ENCODE results near the gene PEAK3. TPM values are rescaled to one million over a fixed set of nuclear protein-coding genes. Genes with fewer than 3 reads are reported as not detected.

Gene PEAK3
- total RNA-seq, 2 donors from 2014 or later, result 2.4 to 8.2 TPM

- peaks cover 12% of the 10 kb centered on the region for H3K36me3 Mint-ChIP-seq
- no peaks in the 10 kb centered on the region for H3K9me3 Mint-ChIP-seq
- H3K27me3 Mint-ChIP-seq, result no peaks in the 10 kb centered on the region
- no peak overlapping the region for H3K4me3 Mint-ChIP-seq
- no peak for ATAC-seq
- no peak overlapping the region for H3K27ac Mint-ChIP-seq
- peaks cover 21 to 35% of the 10 kb centered on the region in 2 donors for H3K4me1 Mint-ChIP-seq (ENCODE audit: low read depth in 2 of 2)
- no peak for DNase-seq (ENCODE audit: low spot score)
Measured at GRCh38 chr19:2275588-2276428, 6.2 kb downstream of the PEAK3 start.

GRCh38 chr19:2274931-2275535 lies 6.9 kb downstream of the PEAK3 start:
- ATAC-seq, result no peak
- Mint-ChIP-seq H3K27me3 (no peaks in the 10 kb centered on the region), H3K4me1 (ENCODE audit: low read depth in 2 of 2) (peaks cover 21 to 35% of the 10 kb centered on the region in 2 donors), H3K9me3 (no peaks in the 10 kb centered on the region), H3K4me3 (no peak overlapping the region), H3K36me3 (peaks cover 12% of the 10 kb centered on the region), H3K27ac (peak overlapping the region in 1 of 2 donors; percentile 90)
- no peak for DNase-seq (ENCODE audit: low spot score)

DNA sequence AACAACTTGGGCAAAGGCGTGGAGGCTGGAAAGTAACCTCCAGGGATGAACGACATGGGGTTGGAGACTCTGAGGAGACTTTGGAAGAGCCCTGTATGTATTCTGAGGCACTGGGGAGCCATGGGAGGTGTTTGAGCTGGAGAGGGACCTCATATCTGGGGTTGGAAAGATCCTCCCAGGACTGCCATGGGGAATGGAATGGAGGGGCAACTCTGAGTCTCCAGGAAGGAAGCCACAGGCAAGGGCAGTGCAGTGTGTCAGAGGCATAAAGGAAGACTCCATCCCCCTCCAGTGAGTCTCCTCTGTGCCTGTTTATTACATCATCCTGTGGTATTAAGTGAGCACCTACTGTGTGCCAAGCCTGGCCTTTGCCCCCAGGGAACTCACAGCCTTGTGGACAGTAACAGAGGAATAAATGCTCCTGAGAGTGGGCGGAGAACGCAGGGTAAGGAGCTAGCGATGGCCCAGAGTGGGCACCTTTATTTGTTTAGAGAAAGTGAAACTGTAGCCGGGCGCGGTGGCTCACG lies 7.7 kb downstream of the PEAK3 start:
- H3K4me1 Mint-ChIP-seq (ENCODE audit: low read depth in 2 of 2), result peaks cover 21 to 35% of the 10 kb centered on the region in 2 donors

DNA sequence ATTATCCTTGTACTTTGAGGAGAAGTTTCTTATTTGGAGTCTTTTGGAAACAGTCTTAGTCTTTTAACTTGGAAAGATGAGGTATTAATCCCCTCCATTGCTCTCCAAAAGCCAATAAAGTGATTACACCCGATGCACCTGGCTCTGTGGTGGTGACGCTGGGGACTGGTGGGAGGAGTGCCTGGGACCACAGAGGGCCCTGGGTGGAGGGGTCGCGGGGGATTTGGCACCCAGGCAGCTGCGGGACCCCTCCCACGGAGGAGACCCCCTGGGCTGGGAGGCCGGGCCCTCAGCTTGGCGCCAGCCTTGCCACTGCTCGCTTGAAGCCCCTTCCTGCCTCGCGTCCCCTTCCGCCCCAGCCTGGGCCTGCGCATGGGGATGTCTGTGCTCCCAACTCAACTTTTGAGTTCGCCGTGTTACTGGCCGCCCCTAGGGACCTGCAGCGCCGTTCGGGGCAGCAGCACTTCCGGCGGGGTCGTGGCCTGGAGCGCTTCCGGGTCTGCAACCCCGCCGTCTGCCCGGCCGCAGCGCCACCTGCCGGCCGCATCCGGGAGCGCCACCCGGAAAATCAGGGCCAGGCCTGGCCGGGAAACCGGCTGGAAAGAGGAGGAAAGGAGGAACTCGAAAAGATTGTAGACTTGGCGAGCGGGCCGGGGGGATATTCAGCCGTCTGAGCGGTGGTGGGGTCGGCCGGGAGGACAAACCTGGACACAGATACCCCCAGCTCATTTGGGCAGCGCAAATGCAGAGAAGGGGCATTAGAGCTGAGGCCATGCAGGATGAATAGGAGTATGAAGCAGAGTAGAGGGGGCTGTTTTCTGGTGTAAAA lies 8.4 kb downstream of the PEAK3 start:
- Mint-ChIP-seq H3K9me3 (no peaks in the 10 kb centered on the region), H3K4me3 (peak overlapping the region; percentile 94), H3K4me1 (ENCODE audit: low read depth in 2 of 2) (peaks cover 21 to 32% of the 10 kb centered on the region in 2 donors), H3K36me3 (peaks cover 12% of the 10 kb centered on the region), H3K27me3 (no peaks in the 10 kb centered on the region), H3K27ac (peak overlapping the region; percentile 61 to 90)
- ATAC-seq (peak; percentile 43 to 64), DNase-seq (ENCODE audit: low spot score) (peak; percentile 87)

More for the DNA sequence above, 7.7 kb downstream of the PEAK3 start:
- peak overlapping the region; percentile 94 for H3K4me3 Mint-ChIP-seq
- peaks cover 12% of the 10 kb centered on the region for H3K36me3 Mint-ChIP-seq
- H3K27me3 Mint-ChIP-seq, result no peaks in the 10 kb centered on the region
- DNase-seq (ENCODE audit: low spot score), result no peak
- ATAC-seq, result no peak
- no peaks in the 10 kb centered on the region for H3K9me3 Mint-ChIP-seq
- H3K27ac Mint-ChIP-seq, result peak overlapping the region; percentile 61 to 90

DNA sequence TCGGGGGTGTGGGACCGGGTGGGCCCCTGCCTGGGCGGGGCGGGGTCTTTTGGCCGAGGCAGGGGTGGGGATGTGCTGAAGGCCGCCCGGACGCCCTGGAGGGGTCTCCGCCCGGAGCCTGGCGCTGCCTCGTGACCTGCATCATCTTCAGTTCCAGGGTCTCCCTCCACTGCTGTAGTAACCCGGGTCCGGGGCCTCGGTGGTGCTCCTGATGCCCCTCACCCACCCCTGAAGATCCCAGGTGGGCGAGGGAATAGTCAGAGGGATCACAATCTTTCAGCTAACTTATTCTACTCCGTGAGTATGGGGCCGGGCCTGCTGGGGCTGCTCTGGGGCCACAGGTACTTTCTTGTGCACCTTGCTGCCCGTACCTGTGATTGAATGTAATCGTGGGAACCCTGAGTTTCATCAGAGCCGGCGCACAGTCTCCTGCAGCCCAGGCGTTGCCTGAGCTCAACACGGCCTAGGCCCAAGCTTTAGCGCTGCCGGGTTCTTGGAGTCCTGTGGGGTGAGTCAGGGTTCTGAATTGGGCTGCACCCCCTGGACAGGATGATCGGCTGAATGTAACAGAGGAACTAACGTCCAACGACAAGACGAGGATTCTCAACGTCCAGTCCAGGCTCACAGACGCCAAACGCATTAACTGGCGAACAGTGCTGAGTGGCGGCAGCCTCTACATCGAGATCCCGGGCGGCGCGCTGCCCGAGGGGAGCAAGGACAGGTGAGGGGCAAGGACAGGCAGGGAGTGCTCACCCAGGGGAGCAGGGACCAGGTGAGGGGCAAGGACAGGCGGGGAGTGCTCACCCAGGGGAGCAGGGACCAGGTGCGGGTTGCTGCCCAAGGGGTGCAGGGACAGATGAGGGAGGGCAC lies 10.5 kb downstream of the PEAK3 start:
- ATAC-seq (no peak), DNase-seq (ENCODE audit: low spot score) (peak; percentile 60)
- Mint-ChIP-seq H3K9me3 (no peaks in the 10 kb centered on the region), H3K36me3 (peaks cover 12% of the 10 kb centered on the region), H3K27ac (peak overlapping the region; percentile 87 to 90), H3K27me3 (no peaks in the 10 kb centered on the region), H3K4me3 (peak overlapping the region; percentile 94), H3K4me1 (ENCODE audit: low read depth in 2 of 2) (peaks cover 21 to 26% of the 10 kb centered on the region in 2 donors)

DNA sequence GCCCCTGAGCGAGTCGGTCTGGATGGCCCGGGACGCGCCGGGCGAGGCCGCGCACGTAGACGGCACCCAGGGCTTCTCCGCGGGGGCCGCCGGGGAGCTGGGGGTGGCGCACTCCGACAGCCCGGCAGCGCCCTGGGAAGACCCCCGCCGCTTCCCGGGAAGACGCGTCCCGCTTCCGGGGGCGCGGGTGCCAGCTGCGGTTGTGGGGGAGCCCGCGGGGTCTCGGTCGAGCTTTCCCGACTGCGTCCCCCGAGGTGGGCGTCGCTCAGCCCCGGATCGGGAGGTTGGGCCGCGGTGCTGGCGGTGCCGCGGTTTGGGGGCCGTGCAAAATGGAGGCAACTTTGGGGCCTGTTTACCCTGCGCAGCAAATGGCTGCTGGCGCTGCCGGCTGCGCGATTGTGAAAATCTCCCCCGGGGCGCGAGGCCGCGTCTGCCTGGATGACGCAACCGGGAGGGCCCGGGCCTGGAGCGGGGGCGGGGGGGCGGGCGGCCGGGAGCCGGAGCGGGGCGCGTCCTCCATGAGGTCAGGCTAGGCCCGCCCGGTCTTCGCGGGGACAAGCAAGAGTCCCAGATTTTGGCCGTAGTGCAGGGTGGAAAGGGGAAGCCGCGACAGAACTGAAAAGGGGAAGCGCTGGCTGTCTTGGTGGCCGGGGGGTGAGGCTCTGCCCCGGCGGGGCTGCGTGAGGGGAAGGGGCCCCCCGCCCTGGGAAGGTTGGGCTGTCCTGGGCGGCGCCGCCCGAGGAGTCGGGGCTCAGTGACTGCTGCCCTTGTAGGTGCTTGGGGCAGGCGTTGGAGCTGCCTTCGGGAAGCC lies 11.3 kb downstream of the PEAK3 start:
- Mint-ChIP-seq H3K27ac (peak overlapping the region; percentile 87 to 90), H3K4me3 (peak overlapping the region; percentile 94), H3K36me3 (peaks cover 12% of the 10 kb centered on the region), H3K27me3 (no peaks in the 10 kb centered on the region), H3K9me3 (no peaks in the 10 kb centered on the region), H3K4me1 (ENCODE audit: low read depth in 2 of 2) (peaks cover 21 to 26% of the 10 kb centered on the region in 2 donors)
- ATAC-seq (peak; percentile 21 to 61), DNase-seq (ENCODE audit: low spot score) (peak; percentile 88)

GRCh38 chr19:2270157-2270422 lies 11.9 kb downstream of the PEAK3 start:
- Mint-ChIP-seq H3K27me3 (no peaks in the 10 kb centered on the region), H3K4me1 (ENCODE audit: low read depth in 2 of 2) (peaks cover 21 to 25% of the 10 kb centered on the region in 2 donors), H3K27ac (peak overlapping the region; percentile 87), H3K4me3 (peak overlapping the region; percentile 94), H3K9me3 (no peaks in the 10 kb centered on the region), H3K36me3 (peaks cover 12% of the 10 kb centered on the region)
- ATAC-seq (peak in 1 of 2 donors; percentile 4), DNase-seq (ENCODE audit: low spot score) (peak; percentile 70)

GRCh38 chr19:2269244-2270156 lies 12.5 kb downstream of the PEAK3 start:
- DNase-seq (ENCODE audit: low spot score), result peak; percentile 100
- peaks cover 20 to 22% of the 10 kb centered on the region in 2 donors for H3K4me1 Mint-ChIP-seq (ENCODE audit: low read depth in 2 of 2)
- no peaks in the 10 kb centered on the region for H3K9me3 Mint-ChIP-seq
- peak overlapping the region; percentile 87 for H3K27ac Mint-ChIP-seq
- H3K27me3 Mint-ChIP-seq, result no peaks in the 10 kb centered on the region
- ATAC-seq, result peak; percentile 90
- peaks cover 12% of the 10 kb centered on the region for H3K36me3 Mint-ChIP-seq
- peak overlapping the region; percentile 94 for H3K4me3 Mint-ChIP-seq

DNA sequence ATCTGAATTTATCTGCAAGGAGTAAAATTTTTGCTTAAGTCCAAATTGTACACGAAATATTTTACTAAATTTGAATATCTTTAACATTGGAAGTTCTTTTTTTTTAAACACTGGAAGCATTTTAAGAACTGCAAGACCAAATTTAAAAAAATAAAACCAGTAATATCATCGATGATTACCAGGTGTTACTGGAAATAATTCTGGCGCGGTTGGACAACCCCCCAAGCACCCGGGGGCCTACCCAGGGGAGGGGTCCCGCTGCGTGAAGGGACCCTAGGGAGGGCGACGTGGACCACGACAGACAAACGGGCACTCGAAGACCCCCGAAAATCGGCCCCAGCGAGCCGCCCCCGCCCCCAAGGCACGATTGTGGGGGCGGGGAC lies 13.1 kb downstream of the PEAK3 start:
- H3K9me3 Mint-ChIP-seq, result no peaks in the 10 kb centered on the region
- H3K4me3 Mint-ChIP-seq, result peak overlapping the region; percentile 94
- no peaks in the 10 kb centered on the region for H3K27me3 Mint-ChIP-seq
- peak overlapping the region; percentile 87 for H3K27ac Mint-ChIP-seq
- ATAC-seq, result no peak
- DNase-seq (ENCODE audit: low spot score), result no peak
- peaks cover 8% of the 10 kb centered on the region for H3K36me3 Mint-ChIP-seq
- H3K4me1 Mint-ChIP-seq (ENCODE audit: low read depth in 2 of 2), result peaks cover 14 to 16% of the 10 kb centered on the region in 2 donors

DNA sequence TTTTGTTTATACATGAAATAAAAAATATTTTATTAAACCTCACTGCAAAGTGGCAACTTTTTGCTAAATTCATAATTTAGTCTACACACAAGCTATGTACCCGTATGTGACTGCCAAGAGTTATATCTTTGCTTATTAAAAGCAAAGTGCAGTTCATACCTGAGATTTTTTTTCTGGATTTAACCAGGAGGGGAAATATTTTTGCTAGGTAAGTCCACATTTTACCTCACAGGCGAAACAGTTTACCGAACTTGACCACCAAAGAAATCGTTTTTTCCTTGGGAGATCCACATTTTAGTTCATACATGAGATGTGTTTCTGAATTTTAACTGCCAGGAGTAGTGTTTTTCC lies 13.5 kb downstream of the PEAK3 start:
- Mint-ChIP-seq H3K36me3 (peaks cover 6% of the 10 kb centered on the region), H3K27ac (peak overlapping the region; percentile 87), H3K9me3 (no peaks in the 10 kb centered on the region), H3K27me3 (no peaks in the 10 kb centered on the region), H3K4me3 (peak overlapping the region; percentile 94), H3K4me1 (ENCODE audit: low read depth in 2 of 2) (peaks cover 10 to 13% of the 10 kb centered on the region in 2 donors)
- DNase-seq (ENCODE audit: low spot score) (no peak), ATAC-seq (no peak)

GRCh38 chr19:2266183-2266993 lies 15.6 kb downstream of the PEAK3 start:
- H3K27me3 Mint-ChIP-seq, result no peaks in the 10 kb centered on the region

More at GRCh38 chr19:2266183-2266993, 15.6 kb downstream of the PEAK3 start:
- no peaks in the 10 kb centered on the region for H3K9me3 Mint-ChIP-seq
- H3K4me1 Mint-ChIP-seq (ENCODE audit: low read depth in 2 of 2), result peaks cover under 1% of the 10 kb centered on the region in 2 donors
- H3K36me3 Mint-ChIP-seq, result no peaks in the 10 kb centered on the region
- DNase-seq (ENCODE audit: low spot score) (no peak), ATAC-seq (no peak)
- H3K27ac Mint-ChIP-seq, result no peak overlapping the region
- H3K4me3 Mint-ChIP-seq, result no peak overlapping the region
